Measurements from ENCODE around the gene PKNOX2.

The PKNOX2 gene

DNA sequence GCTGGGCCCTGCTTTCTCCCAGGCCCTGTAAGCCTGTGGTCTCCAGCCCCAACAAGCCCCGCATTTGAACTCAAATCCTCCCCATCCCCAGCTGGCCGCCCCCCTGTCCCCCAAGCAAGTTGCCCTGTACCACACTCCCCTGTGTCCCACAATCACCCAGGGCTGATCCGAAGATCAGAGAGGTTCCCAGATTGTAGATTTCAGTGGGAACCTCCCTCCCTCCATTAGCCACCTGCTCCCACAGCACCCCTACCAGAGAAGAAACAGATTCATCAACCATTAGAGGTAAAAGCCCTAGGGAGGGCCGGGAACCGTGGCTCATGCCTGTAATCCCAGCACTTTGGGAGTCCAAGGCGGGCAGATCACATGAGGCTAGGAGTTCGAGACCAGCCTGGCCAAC is 224.1 kb downstream of the PKNOX2 start:
- H3K27me3 ChIP-seq (ENCODE audit: insufficient read depth, low read depth) = no peaks in the 10 kb centered on the region
- no peak overlapping the region for H3K4me2 ChIP-seq
- no peaks in the 10 kb centered on the region for H3K79me2 ChIP-seq (ENCODE audit: insufficient read depth, low read depth)
- H4K20me1 ChIP-seq (ENCODE audit: insufficient read depth) = no peaks in the 10 kb centered on the region
- no peak overlapping the region for H3K27ac ChIP-seq
- no peaks in the 10 kb centered on the region for H3K4me1 ChIP-seq (ENCODE audit: low read depth, poor library complexity, severe bottlenecking)
- no peak overlapping the region for H2AFZ ChIP-seq (ENCODE audit: low read depth)
- no peak overlapping the region for H3K9ac ChIP-seq
- H3K36me3 ChIP-seq (ENCODE audit: insufficient read depth) = no peaks in the 10 kb centered on the region
- TF ChIP-seq, protein P1, sequence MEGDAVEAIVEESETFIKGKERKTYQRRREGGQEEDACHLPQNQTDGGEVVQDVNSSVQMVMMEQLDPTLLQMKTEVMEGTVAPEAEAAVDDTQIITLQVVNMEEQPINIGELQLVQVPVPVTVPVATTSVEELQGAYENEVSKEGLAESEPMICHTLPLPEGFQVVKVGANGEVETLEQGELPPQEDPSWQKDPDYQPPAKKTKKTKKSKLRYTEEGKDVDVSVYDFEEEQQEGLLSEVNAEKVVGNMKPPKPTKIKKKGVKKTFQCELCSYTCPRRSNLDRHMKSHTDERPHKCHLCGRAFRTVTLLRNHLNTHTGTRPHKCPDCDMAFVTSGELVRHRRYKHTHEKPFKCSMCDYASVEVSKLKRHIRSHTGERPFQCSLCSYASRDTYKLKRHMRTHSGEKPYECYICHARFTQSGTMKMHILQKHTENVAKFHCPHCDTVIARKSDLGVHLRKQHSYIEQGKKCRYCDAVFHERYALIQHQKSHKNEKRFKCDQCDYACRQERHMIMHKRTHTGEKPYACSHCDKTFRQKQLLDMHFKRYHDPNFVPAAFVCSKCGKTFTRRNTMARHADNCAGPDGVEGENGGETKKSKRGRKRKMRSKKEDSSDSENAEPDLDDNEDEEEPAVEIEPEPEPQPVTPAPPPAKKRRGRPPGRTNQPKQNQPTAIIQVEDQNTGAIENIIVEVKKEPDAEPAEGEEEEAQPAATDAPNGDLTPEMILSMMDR (conservative IDR thresholded peaks at IDR 0.05; ENCODE audit: low read depth, low read length) = no peak
- H3K4me3 ChIP-seq (IDR thresholded peaks at IDR 0.05; ENCODE audit: insufficient read depth, low read depth, low read length) = no peak overlapping the region

DNA sequence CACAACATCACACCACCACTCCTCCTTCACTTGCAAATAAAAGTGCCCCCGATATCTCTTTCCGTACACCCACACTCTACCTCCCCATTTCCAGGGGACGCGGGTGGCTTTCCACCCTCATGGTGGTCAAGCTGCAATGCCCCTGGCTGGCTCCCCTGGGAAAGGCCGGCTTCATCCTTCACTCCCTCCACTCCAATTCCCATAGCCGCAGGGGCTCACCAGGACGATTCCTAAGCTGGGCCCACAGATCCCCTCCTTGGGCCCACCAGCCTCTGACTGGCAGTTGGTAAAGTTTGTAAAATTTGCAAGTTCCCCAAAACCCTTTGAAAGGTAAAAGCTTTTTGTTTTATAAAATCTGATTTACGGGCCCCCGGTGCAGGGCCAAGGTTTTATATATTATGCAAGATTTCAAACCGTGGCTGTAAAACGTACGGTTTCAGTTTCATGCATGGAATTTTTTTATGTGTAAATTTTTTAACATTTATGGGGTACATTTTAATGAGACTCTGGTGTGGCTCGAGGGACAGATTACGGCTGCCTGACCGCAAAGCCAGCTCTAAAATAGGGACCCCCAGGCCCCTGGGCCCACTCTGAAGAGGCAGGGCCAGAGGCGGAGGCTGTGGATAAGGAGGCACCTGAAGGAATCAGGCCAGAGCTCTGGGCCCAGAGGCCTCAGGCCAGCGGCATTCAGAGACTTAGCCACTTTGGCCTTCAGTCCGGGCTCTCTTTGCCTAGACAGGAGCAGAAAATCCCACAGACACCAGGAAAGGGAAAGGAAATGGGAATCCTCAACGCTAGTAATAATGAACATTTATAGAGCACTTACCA is 225.0 kb downstream of the PKNOX2 start:
- no peak overlapping the region for H3K27ac ChIP-seq
- no peak overlapping the region for H3K4me3 ChIP-seq (IDR thresholded peaks at IDR 0.05; ENCODE audit: insufficient read depth, low read depth, low read length)
- no peaks in the 10 kb centered on the region for H3K36me3 ChIP-seq (ENCODE audit: insufficient read depth)

DNA sequence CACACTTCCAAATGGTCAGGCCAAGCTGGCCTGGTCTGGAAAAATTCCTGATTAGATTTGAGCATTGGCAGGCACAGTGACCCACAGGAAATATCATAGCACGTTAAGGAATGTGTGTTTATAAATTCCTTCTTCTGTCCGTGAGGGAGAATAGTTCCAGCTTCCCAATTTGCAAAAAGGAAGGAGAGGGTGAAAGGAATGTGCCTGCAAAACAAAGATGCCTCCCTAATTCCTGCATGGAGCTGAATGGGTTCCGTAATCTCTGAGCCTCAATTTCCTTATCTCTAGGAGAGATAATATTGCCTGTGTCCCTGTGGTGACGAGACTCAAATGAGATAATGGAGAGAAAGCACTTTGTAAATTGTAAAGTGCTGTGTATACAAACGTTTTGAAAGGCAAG is 226.4 kb downstream of the PKNOX2 start:
- no peak overlapping the region for H2AFZ ChIP-seq (ENCODE audit: low read depth)
- H3K4me3 ChIP-seq (IDR thresholded peaks at IDR 0.05; ENCODE audit: insufficient read depth, low read depth, low read length) = no peak overlapping the region
- H3K79me2 ChIP-seq (ENCODE audit: insufficient read depth, low read depth) = no peaks in the 10 kb centered on the region
- no peaks in the 10 kb centered on the region for H4K20me1 ChIP-seq (ENCODE audit: insufficient read depth)
- H3K27ac ChIP-seq = no peak overlapping the region
- no peak overlapping the region for H3K9ac ChIP-seq
- TF ChIP-seq, protein P1 (conservative IDR thresholded peaks at IDR 0.05; ENCODE audit: low read depth, low read length) = no peak
- no peaks in the 10 kb centered on the region for H3K36me3 ChIP-seq (ENCODE audit: insufficient read depth)
- no peaks in the 10 kb centered on the region for H3K27me3 ChIP-seq (ENCODE audit: insufficient read depth, low read depth)
- H3K4me1 ChIP-seq (ENCODE audit: low read depth, poor library complexity, severe bottlenecking) = no peaks in the 10 kb centered on the region
- H3K4me2 ChIP-seq = no peak overlapping the region

More for the DNA sequence above, 225.0 kb downstream of the PKNOX2 start:
- Histone ChIP-seq H3K4me2 (no peak overlapping the region), H4K20me1 (ENCODE audit: insufficient read depth) (no peaks in the 10 kb centered on the region), H3K79me2 (ENCODE audit: insufficient read depth, low read depth) (no peaks in the 10 kb centered on the region), H2AFZ (ENCODE audit: low read depth) (no peak overlapping the region), H3K9ac (no peak overlapping the region), H3K4me1 (ENCODE audit: low read depth, poor library complexity, severe bottlenecking) (no peaks in the 10 kb centered on the region), H3K27me3 (ENCODE audit: insufficient read depth, low read depth) (no peaks in the 10 kb centered on the region)
- TF ChIP-seq, protein P1 (conservative IDR thresholded peaks at IDR 0.05; ENCODE audit: low read depth, low read length) = no peak

DNA sequence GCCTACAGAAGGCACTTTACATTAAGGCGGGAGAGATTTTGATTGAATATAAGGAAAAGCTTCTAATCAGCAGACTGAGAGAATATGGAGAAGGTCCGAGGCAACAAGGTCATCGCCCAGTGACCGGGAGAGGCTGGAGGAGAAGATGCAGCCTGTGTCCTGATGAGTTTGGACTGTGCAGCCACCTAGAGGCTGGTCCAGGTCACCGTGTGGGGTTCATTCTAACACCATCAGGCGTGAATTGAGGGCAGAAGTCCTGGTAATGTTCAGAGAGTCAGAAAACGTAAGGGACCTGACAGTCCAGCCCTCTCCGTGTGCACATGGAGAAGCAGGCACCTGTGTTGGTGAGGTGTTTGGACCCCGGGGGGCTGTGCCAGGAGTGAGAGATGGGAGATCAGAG is 228.8 kb downstream of the PKNOX2 start:
- no peak overlapping the region for H3K4me2 ChIP-seq
- no peak overlapping the region for H3K4me3 ChIP-seq (IDR thresholded peaks at IDR 0.05; ENCODE audit: insufficient read depth, low read depth, low read length)
- H3K27ac ChIP-seq = no peak overlapping the region
- no peaks in the 10 kb centered on the region for H3K27me3 ChIP-seq (ENCODE audit: insufficient read depth, low read depth)
- no peak overlapping the region for H3K9ac ChIP-seq
- no peak overlapping the region for H2AFZ ChIP-seq (ENCODE audit: low read depth)
- H4K20me1 ChIP-seq (ENCODE audit: insufficient read depth) = no peaks in the 10 kb centered on the region
- no peaks in the 10 kb centered on the region for H3K36me3 ChIP-seq (ENCODE audit: insufficient read depth)
- H3K79me2 ChIP-seq (ENCODE audit: insufficient read depth, low read depth) = no peaks in the 10 kb centered on the region
- H3K4me1 ChIP-seq (ENCODE audit: low read depth, poor library complexity, severe bottlenecking) = no peaks in the 10 kb centered on the region
- TF ChIP-seq, protein P1 (conservative IDR thresholded peaks at IDR 0.05; ENCODE audit: low read depth, low read length) = no peak
